Endothelial cell of umbilical vein (primary cell): ENCODE results near the gene SLFN13. TPM values are rescaled to one million over a fixed set of nuclear protein-coding genes. Genes with fewer than 3 reads are reported as not detected.
"Not testable (repeated sequence)": the region's sequence is repeated elsewhere in the genome, so short reads cannot be mapped to it uniquely, and the experiment has no call there.

Experiments
- BruUV-seq: library from RNA; stranded (reverse); fragments of 400-500 nt; replicated peaks from 2 replicates; lab custom pipeline; 2021; lab: Mats Ljungman, UMichigan
- CTCF ChIA-PET: fragments of 300-600, 350-600 bp; sonication (Branson Sonifier 250); formaldehyde crosslinking; loops from one replicate; lab custom pipeline; 2021; ENCODE audit warnings: antibody characterized with exemption, inconsistent platforms; lab: Charles Lee
- POLR2A ChIA-PET: fragments of 300-600, 350-600 bp; sonication (Branson Sonifier 250); formaldehyde crosslinking; loops from one replicate; lab custom pipeline; 2021; ENCODE audit warnings: antibody characterized with exemption, inconsistent platforms; lab: Charles Lee
- DNase-seq: peaks from one replicate; pipeline ENCODE4 v3.0.0-alpha.2; 2011; ENCODE audit warnings: low read depth, low spot score
- FAIRE-seq: peaks from 2 replicates; lab custom pipeline; 2011; peaks lifted over from hg19 to GRCh38; lab: Jason Lieb, UNC
- H2AFZ ChIP-seq: 2 replicates; pipeline ENCODE4 v1.6.0; 2012; ENCODE audit warnings: low read depth, low read length, control low read depth, inconsistent platforms
- H3K27ac ChIP-seq: 2 replicates; pipeline ENCODE4 v1.5.1; 2011; ENCODE audit warnings: low read depth, mild to moderate bottlenecking, control low read depth, low read length, moderate library complexity; ENCODE audit not compliant: insufficient read depth
- H3K27me3 ChIP-seq, 2 experiments: 2 replicates each; pipeline versions ENCODE4 v1.6.0 to v1.6.1; 2011; ENCODE audit warnings: low read length in 2 of 2, mixed read lengths in 1 of 2; ENCODE audit not compliant: control insufficient read depth in 2 of 2, insufficient read depth in 2 of 2
- H3K36me3 ChIP-seq, 2 experiments: 2 replicates in 1 of 2; 3 replicates in 1 of 2; pipeline ENCODE4 v1.5.1; 2011; ENCODE audit warnings: low read length in 2 of 2, mild to moderate bottlenecking in 1 of 2, moderate library complexity in 1 of 2; ENCODE audit not compliant: control insufficient read depth in 2 of 2, insufficient read depth in 2 of 2; ENCODE audit errors: extremely low read depth in 1 of 2
- H3K4me1 ChIP-seq: 3 replicates; pipeline ENCODE4 v1.5.1; 2011; ENCODE audit warnings: mild to moderate bottlenecking, low read length; ENCODE audit not compliant: control insufficient read depth, insufficient read depth; ENCODE audit errors: extremely low read depth
- H3K4me2 ChIP-seq: 2 replicates; pipeline ENCODE4 v1.6.1; 2011; ENCODE audit warnings: low read length, control low read depth, mixed read lengths; ENCODE audit not compliant: insufficient read depth
- H3K4me3 ChIP-seq, 3 experiments: fragments of 200-600 bp in 1 of 3; sonication (generic), shearing (Covaris generic) in 1 of 3; replicated peaks in 1 of 3; 2 replicates each; pipeline ENCODE4 v1.5.1; 2011 to 2016; ENCODE audit warnings: control low read depth in 3 of 3, low read length in 3 of 3, mild to moderate bottlenecking in 2 of 3, inconsistent platforms in 1 of 3, low read depth in 1 of 3, moderate library complexity in 1 of 3; ENCODE audit not compliant: insufficient read depth in 1 of 3
- H3K79me2 ChIP-seq: 2 replicates; pipeline ENCODE4 v1.6.0; 2012; ENCODE audit warnings: low read length, inconsistent platforms; ENCODE audit not compliant: control insufficient read depth, insufficient read depth
- H3K9ac ChIP-seq: replicated peaks from 2 replicates; pipeline ENCODE3; 2011; ENCODE audit warnings: low read length, control low read depth; ENCODE audit not compliant: insufficient read depth; ENCODE audit errors: extremely low read depth
- H3K9me1 ChIP-seq: replicated peaks from 3 replicates; pipeline ENCODE4 v1.6.0; 2011; ENCODE audit warnings: mild to moderate bottlenecking, low read length; ENCODE audit not compliant: control insufficient read depth, insufficient read depth; ENCODE audit errors: extremely low read depth
- H3K9me3 ChIP-seq: replicated peaks from 2 replicates; pipeline ENCODE4 v1.5.1; 2012; ENCODE audit warnings: low read length, inconsistent platforms; ENCODE audit not compliant: control insufficient read depth, insufficient read depth
- H4K20me1 ChIP-seq: replicated peaks from 2 replicates; pipeline ENCODE3; 2011; ENCODE audit warnings: mild to moderate bottlenecking, low read length; ENCODE audit not compliant: control insufficient read depth, insufficient read depth; ENCODE audit errors: extremely low read depth
- EZH2 ChIP-seq: IDR thresholded peaks from 2 replicates; pipeline ENCODE4 v1.6.1; 2012; ENCODE audit warnings: borderline replicate concordance, low read depth, mild to moderate bottlenecking, moderate library complexity, low read length, inconsistent platforms; ENCODE audit not compliant: severe bottlenecking
- MYC ChIP-seq: IDR thresholded peaks from one replicate; pipeline ENCODE4 v1.6.1; 2011; ENCODE audit warnings: mild to moderate bottlenecking, low read depth, low read length
- dilution Hi-C: fragments of 300-500 bp; cut with MboI; formaldehyde crosslinking; loops from one replicate; pipeline ENCODE4 v1.15.0; 2019; ENCODE audit warnings: low sequenced_read_pairs; ENCODE audit not compliant: extremely low pct_ligation_motif_present
- intact Hi-C: fragments of 100-400 bp; cut with micrococcal nuclease; formaldehyde crosslinking; loops from one replicate; pipeline ENCODE4 v1.10.0; 2022
- polyA plus RNA-seq, 4 experiments: library from polyadenylated mRNA; depleted of rRNA in 3 of 4; stranded (reverse) in 3 of 4; unstranded in 1 of 4; fragments of >200 nt; gene quantifications; 2 replicates each; pipeline versions ENCODE4 v1.2.1 to v1.2.3, GENCODE V29; 2011 to 2012; ENCODE audit warnings: missing spikeins in 1 of 4
- total RNA-seq: library from RNA; stranded (reverse); gene quantifications from 2 replicates; pipeline ENCODE4 v1.2.3, GENCODE V29; 2021

The SLFN13 gene
- total and polyA plus RNA-seq, 2 donors (not counting 3 experiments of a cell fraction or from before 2014, with no cell fraction given) = 2.3 to 13.7 TPM

DNA sequence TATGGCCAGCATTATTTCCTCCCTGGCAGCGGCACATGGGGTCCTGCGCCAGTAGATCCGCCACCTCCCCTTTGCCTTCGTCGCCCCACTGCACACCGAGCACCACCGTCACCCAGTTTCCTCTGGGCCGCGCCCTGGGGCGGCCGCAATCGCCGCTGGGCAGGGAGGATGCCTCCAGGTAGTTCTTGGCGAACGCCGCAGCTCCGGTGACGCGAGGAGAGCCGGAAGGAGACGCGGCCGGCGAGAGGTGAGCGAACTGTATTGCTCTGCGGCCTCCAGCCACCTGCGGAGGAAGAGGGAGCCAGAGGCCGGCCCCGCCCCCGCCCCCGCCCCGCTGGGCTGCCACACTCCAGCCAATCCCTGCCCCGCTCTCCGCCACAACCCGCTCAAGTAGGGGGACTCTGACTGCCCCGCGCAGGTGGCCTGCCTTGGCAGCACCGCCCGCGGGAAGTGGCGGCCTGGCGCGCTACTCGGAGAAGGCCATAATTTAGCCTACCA lies 11.8 kb upstream of the SLFN13 start:
- Histone ChIP-seq H2AFZ (no peak overlapping the region), H3K9ac (no peak overlapping the region), H3K4me1 (no peaks in the 10 kb centered on the region), H3K9me1 (no peaks in the 10 kb centered on the region), H3K9me3 (no peaks in the 10 kb centered on the region), H3K4me2 (no peak overlapping the region), H4K20me1 (no peaks in the 10 kb centered on the region), H3K4me3 (peak overlapping the region in 1 of 3 experiments; percentile 4), H3K79me2 (no peaks in the 10 kb centered on the region), H3K36me3 (no peaks in the 10 kb centered on the region), H3K27ac (no peak overlapping the region), H3K27me3 (peaks cover 36 to 62% of the 10 kb centered on the region in 2 experiments)
- intact Hi-C loops = no loop called here
- DNase-seq = no peak
- dilution Hi-C loops = no loop called here
- TF ChIP-seq EZH2 (peak; percentile 58), MYC (no peak)
- CTCF ChIA-PET = no interaction called here
- BruUV-seq = no TSS peak
- POLR2A ChIA-PET = no interaction called here
- FAIRE-seq = no peak

DNA sequence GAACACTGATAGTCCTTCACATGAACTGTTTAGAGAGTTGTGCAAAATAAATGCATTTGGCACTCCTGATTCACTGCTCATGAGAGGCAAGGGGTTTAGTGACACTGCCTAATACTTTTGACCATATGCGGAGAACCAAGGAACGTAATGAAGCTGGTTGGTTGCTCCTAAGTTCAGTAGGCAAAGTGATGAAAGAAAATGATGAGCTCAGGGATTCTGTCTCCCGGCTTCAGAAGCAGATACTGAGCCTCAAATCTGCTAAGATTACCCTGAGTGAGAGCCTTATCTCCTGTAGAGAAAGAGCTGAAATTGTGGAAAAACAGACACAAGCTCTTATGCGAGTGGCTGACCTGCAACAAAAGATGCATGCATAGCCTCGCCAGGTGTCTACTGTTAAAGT lies 5.5 kb upstream of the SLFN13 start:
- DNase-seq, H2AFZ ChIP-seq, FAIRE-seq, H3K4me1 ChIP-seq, H3K4me3 ChIP-seq, H3K36me3 ChIP-seq, BruUV-seq, H3K79me2 ChIP-seq, dilution Hi-C loops, H3K9ac ChIP-seq, H4K20me1 ChIP-seq, H3K4me2 ChIP-seq, intact Hi-C loops, H3K9me1 ChIP-seq, POLR2A ChIA-PET, H3K9me3 ChIP-seq, H3K27ac ChIP-seq: not testable (repeated sequence)
- peaks cover 42 to 51% of the 10 kb centered on the region in 2 experiments for H3K27me3 ChIP-seq
- CTCF ChIA-PET = interaction anchor here (1.0 kb wide), 1 partner anchor 13 kb away, joined by 3 read pairs; no protein-coding TSS in a partner anchor
